ENCODE measurements around the gene HOXA7. TPM values are rescaled to one million over a fixed set of nuclear protein-coding genes. Genes with fewer than 3 reads are reported as not detected.
A peak's percentile ranks its signal among the peaks of the same experiment; 100 is the strongest.

The HOXA7 gene
- total and polyA plus RNA-seq, 2 of the 8 experiments (the other 6 are each of a cell fraction or from before 2014, with no cell fraction given) = 0.03 TPM; not detected in 1

- Histone ChIP-seq H4K5ac (ENCODE audit: insufficient read length, low read depth, low read length) (no peak overlapping the region), H4K8ac (ENCODE audit: extremely low read depth, insufficient read depth, low read length) (0 out of 2 replicates have a peak overlapping the region, but pooled peaks have one; percentile 1), H2BK12ac (ENCODE audit: low read depth, low read length) (0 out of 2 replicates have a peak overlapping the region, but pooled peaks have one; percentile 60), H3K79me1 (ENCODE audit: low read depth, low read length) (no peaks in the 10 kb centered on the region), H4K20me1 (replicated peaks in 1 of 2; ENCODE audit: control insufficient read depth in 1 of 2, insufficient read depth in 2 of 2, low read length in 2 of 2) (peaks cover 30 to 60% of the 10 kb centered on the region in 2 experiments), H3K27ac (ENCODE audit: low read depth, low read length) (no peak overlapping the region), H3K4ac (replicated peaks; ENCODE audit: insufficient read length, low read depth, low read length) (no peak overlapping the region), H3K79me2 (ENCODE audit: control insufficient read depth in 1 of 2, insufficient read depth in 2 of 2, low read length in 2 of 2) (no peaks in the 10 kb centered on the region), H3K9ac (replicated peaks in 1 of 4; ENCODE audit: extremely low read depth in 1 of 4, low read depth in 3 of 4, low read length in 3 of 4) (no peak overlapping the region), H3K56ac (replicated peaks; ENCODE audit: insufficient read length, low read depth, low read length) (no peak overlapping the region), H2BK15ac (ENCODE audit: low read length) (no peak overlapping the region), H2BK120ac (replicated peaks; ENCODE audit: low read depth, low read length) (no peak overlapping the region), H3K14ac (ENCODE audit: insufficient read length) (no peak overlapping the region), H3K4me2 (ENCODE audit: insufficient read depth in 1 of 2, low read depth in 2 of 2, low read length in 2 of 2) (peak overlapping the region; percentile 29 to 41; a peak in 3 of 4 replicates), H4K91ac (replicated peaks; ENCODE audit: insufficient read length, low read length) (no peak overlapping the region), H3K18ac (ENCODE audit: extremely low read depth, low read length) (no peak overlapping the region), H2BK20ac (ENCODE audit: low read length) (peak overlapping the region; percentile 32; the same call in 1 of the 2 replicates), H3K36me3 (ENCODE audit: control insufficient read depth in 2 of 4, insufficient read depth in 4 of 4, low read length in 3 of 4) (peaks cover 0 to 14% (median 0%) of the 10 kb centered on the region in 4 experiments; a peak in 1 of 8 replicates), H2AK5ac (ENCODE audit: low read depth, low read length) (no peak overlapping the region), H3K27me3 (replicated peaks in 1 of 4; ENCODE audit: control insufficient read depth in 3 of 4, extremely low read depth in 1 of 4, insufficient read depth in 3 of 4, low read length in 3 of 4) (peaks cover 97 to 100% (median 98%) of the 10 kb centered on the region in 4 experiments), H2BK5ac (ENCODE audit: low read depth, low read length) (no peak overlapping the region), H2AFZ (ENCODE audit: low read length) (no peak overlapping the region), H3K23ac (ENCODE audit: insufficient read length) (no peak overlapping the region), H3K4me1 (replicated peaks in 1 of 4; ENCODE audit: control insufficient read depth in 3 of 4, insufficient read depth in 4 of 4, low read length in 3 of 4) (peaks cover 0 to 27% (median 16%) of the 10 kb centered on the region in 4 experiments; a peak in 5 of 7 replicates), H3K4me3 (ENCODE audit: extremely low read depth in 1 of 4, insufficient read depth in 2 of 4, low read depth in 3 of 4, low read length in 4 of 4) (peak overlapping the region in 1 of 4 experiments; percentile 38; a peak in 2 of 8 replicates), H3K9me3 (ENCODE audit: insufficient read depth in 2 of 2, low read depth in 1 of 2, low read length in 1 of 2) (peaks cover 0 to 3% of the 10 kb centered on the region in 2 experiments; a peak in 1 of 4 replicates), H3K23me2 (ENCODE audit: low read depth, low read length) (no peaks in the 10 kb centered on the region)
- FAIRE-seq (no peak), DNase-seq (ENCODE audit: low read depth in 1 of 2, low spot score in 2 of 2) (peak in 1 of 2 experiments; percentile 64)
- 10% methylated on average over 21 of the region's 22 CpGs; no CpG with 5 or more reads in 1 of the 2 experiments for WGBS, 2 experiments (ENCODE audit: extremely low coverage in 1 of 2, insufficient coverage in 1 of 2, insufficient read length in 1 of 2, insufficient replicate concordance in 2 of 2, low coverage in 1 of 2, low lambda C conversion rate in 2 of 2, missing lambda C conversion rate in 1 of 2)
- POLR2A ChIA-PET (ENCODE audit: partially characterized antibody) = no interaction called here
- CTCF ChIA-PET (ENCODE audit: partially characterized antibody) = interaction anchor here (0.5 to 9.1 kb wide), 7 partner anchors 10 to 831 kb away, joined by 3 to 64 read pairs (median 7); partner anchors contain the start of gene HOXA13
- peak in 1 of 2 experiments; percentile 3; a peak in 1 of 4 replicates for TF ChIP-seq RAD21 (IDR thresholded peaks at IDR 0.05 in 1 of 2, conservative IDR thresholded peaks at IDR 0.05 in 1 of 2; ENCODE audit: low read depth in 2 of 2, low read length in 2 of 2)
- TF ChIP-seq FOSL1 (IDR thresholded peaks at IDR 0.05; ENCODE audit: insufficient read depth, low read depth, low read length) = no peak
These were observed 33.0 kb upstream of the HOXA7 start for GRCh38 chr7:27189295-27189996.

All from H1 (cell line).